DND-41 (cell line): Measurements from ENCODE around the gene MTERF4.

Experiments
- ATAC-seq: fragments of 200-7000 bp; cut with Tn5 transposase; 3 replicates; pipeline ENCODE4 v1.9.1; 2021; ENCODE audit warnings: low read depth; ENCODE audit not compliant: insufficient read depth
- DNase-seq: peaks from one replicate; pipeline ENCODE4 v3.0.0-alpha.2; 2020
- H2AFZ ChIP-seq: 2 replicates; pipeline ENCODE4 v1.6.0; 2012; ENCODE audit warnings: low read depth, low read length
- H3K27ac ChIP-seq: 2 replicates; pipeline ENCODE4 v1.5.1; 2012; ENCODE audit warnings: low read length, inconsistent platforms
- H3K27me3 ChIP-seq: fragments of 200-600 bp; sonication (generic); 2 replicates; pipeline ENCODE4 v1.6.0; 2012; ENCODE audit warnings: low read length, mild to moderate bottlenecking, inconsistent platforms; ENCODE audit not compliant: insufficient read depth, poor library complexity
- H3K36me3 ChIP-seq: 2 replicates; pipeline ENCODE4 v1.5.1; 2012; ENCODE audit warnings: low read length, inconsistent platforms; ENCODE audit not compliant: insufficient read depth
- H3K4me1 ChIP-seq: 2 replicates; pipeline ENCODE4 v1.5.1; 2012; ENCODE audit warnings: mild to moderate bottlenecking, low read length; ENCODE audit not compliant: insufficient read depth
- H3K4me2 ChIP-seq: 2 replicates; pipeline ENCODE4 v1.6.0; 2012; ENCODE audit warnings: mild to moderate bottlenecking, moderate library complexity, low read length, inconsistent platforms; ENCODE audit not compliant: insufficient read depth
- H3K4me3 ChIP-seq, 2 experiments: fragments of 200-600 bp in 1 of 2; shearing (Covaris generic) in 1 of 2; 2 replicates each; pipeline ENCODE4 v1.5.1; 2012 to 2016; ENCODE audit warnings: inconsistent platforms in 2 of 2, low read length in 2 of 2, mild to moderate bottlenecking in 2 of 2, low read depth in 1 of 2, moderate library complexity in 1 of 2
- H3K79me2 ChIP-seq: 2 replicates; pipeline ENCODE4 v1.6.0; 2012; ENCODE audit warnings: low read length, inconsistent platforms; ENCODE audit not compliant: insufficient read depth
- H3K9ac ChIP-seq: 2 replicates; pipeline ENCODE4 v1.6.0; 2012; ENCODE audit warnings: low read depth, mild to moderate bottlenecking, inconsistent platforms, low read length, moderate library complexity
- H3K9me3 ChIP-seq: 2 replicates; pipeline ENCODE4 v1.5.1; 2012; ENCODE audit warnings: low read length, moderate library complexity, mild to moderate bottlenecking, inconsistent platforms; ENCODE audit not compliant: insufficient read depth, severe bottlenecking
- H4K20me1 ChIP-seq: 2 replicates; pipeline ENCODE4 v1.6.0; 2012; ENCODE audit warnings: low read length; ENCODE audit not compliant: insufficient read depth
- EZH2 ChIP-seq: IDR thresholded peaks from 3 replicates; pipeline ENCODE4 v1.6.1; 2012; ENCODE audit warnings: borderline replicate concordance, low read depth, mild to moderate bottlenecking, moderate library complexity, low read length, inconsistent platforms; ENCODE audit not compliant: severe bottlenecking
- TF ChIP-seq, protein P1 (sequence below): IDR thresholded peaks from 2 replicates; pipeline ENCODE4 v1.5.1; 2012; ENCODE audit warnings: borderline replicate concordance, low read length, moderate library complexity, mild to moderate bottlenecking; ENCODE audit not compliant: poor library complexity, severe bottlenecking; ENCODE audit errors: extremely low read depth

Gene MTERF4

DNA sequence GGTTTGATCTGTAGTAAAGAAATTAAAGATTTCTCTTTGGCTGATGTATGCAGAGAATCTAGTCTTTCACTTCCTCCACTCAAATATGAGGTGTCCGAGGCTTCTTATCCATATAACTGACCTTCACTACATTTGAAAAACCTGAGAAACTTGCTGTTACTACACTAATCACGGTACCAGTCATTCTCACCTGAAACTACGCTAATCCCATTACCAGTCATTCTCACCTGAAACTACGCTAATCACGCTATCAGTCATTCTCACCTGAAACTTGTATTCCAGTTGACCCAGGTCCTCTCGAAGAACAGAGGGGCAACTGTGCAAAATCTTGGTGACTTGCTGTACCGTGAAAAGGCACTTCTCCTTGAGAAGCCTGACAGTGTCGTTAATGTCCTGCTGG, 5.1 kb downstream of the MTERF4 start:
- no peak for TF ChIP-seq EZH2
- TF ChIP-seq, protein P1, sequence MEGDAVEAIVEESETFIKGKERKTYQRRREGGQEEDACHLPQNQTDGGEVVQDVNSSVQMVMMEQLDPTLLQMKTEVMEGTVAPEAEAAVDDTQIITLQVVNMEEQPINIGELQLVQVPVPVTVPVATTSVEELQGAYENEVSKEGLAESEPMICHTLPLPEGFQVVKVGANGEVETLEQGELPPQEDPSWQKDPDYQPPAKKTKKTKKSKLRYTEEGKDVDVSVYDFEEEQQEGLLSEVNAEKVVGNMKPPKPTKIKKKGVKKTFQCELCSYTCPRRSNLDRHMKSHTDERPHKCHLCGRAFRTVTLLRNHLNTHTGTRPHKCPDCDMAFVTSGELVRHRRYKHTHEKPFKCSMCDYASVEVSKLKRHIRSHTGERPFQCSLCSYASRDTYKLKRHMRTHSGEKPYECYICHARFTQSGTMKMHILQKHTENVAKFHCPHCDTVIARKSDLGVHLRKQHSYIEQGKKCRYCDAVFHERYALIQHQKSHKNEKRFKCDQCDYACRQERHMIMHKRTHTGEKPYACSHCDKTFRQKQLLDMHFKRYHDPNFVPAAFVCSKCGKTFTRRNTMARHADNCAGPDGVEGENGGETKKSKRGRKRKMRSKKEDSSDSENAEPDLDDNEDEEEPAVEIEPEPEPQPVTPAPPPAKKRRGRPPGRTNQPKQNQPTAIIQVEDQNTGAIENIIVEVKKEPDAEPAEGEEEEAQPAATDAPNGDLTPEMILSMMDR, result no peak
- Histone ChIP-seq H3K4me3 (no peak overlapping the region), H3K4me2 (no peak overlapping the region), H3K4me1 (peaks cover 44% of the 10 kb centered on the region), H3K79me2 (peaks cover 57% of the 10 kb centered on the region), H3K9ac (no peak overlapping the region), H3K36me3 (peaks cover 88% of the 10 kb centered on the region), H3K27ac (no peak overlapping the region), H4K20me1 (peaks cover 11% of the 10 kb centered on the region; the same call in 1 of the 2 replicates), H3K27me3 (no peaks in the 10 kb centered on the region), H2AFZ (no peak overlapping the region), H3K9me3 (no peaks in the 10 kb centered on the region)
- ATAC-seq, result no peak
- DNase-seq, result no peak

DNA sequence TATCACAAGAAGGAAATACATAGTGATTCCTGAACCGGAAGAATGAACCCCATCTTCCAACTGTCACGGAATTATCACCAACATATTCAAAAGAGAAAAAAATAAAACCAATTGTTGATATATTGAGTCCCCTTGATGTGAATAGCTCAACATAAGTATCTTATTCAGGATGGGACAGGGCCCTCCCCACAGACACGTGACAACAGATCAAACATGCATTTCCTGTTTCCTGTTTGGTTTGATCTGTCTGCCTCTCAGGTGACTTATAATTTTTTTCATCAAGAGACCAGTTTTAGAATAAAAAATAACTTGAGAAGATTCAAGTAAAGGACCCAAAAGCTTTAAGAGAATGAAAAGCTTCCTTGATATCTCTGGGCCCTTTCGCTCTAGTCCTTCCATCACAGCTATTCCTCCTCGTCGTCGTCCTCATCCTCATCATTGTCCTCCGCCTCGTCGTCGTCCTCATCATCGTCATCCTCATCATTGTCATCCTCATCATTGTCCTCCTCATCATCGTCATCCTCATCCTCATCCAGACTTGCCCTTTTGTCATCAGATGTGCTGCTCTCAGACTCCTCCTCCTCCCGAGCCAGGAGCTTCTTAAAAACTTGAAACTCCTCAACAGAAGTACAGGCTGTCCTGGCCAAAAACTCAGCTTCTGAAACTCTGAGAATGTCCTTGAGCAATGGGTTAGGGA, 6.3 kb downstream of the MTERF4 start:
- Histone ChIP-seq H3K9ac (no peak overlapping the region), H3K4me3 (no peak overlapping the region), H3K9me3 (no peaks in the 10 kb centered on the region), H2AFZ (no peak overlapping the region), H3K27ac (no peak overlapping the region), H3K36me3 (peaks cover 94% of the 10 kb centered on the region), H3K4me1 (peaks cover 35% of the 10 kb centered on the region), H3K4me2 (no peak overlapping the region), H4K20me1 (peaks cover 16% of the 10 kb centered on the region), H3K27me3 (no peaks in the 10 kb centered on the region), H3K79me2 (peaks cover 45% of the 10 kb centered on the region)
- peak; percentile 34 for DNase-seq
- no peak for TF ChIP-seq EZH2
- TF ChIP-seq, protein P1, result no peak
- ATAC-seq, result peak; percentile 79

DNA sequence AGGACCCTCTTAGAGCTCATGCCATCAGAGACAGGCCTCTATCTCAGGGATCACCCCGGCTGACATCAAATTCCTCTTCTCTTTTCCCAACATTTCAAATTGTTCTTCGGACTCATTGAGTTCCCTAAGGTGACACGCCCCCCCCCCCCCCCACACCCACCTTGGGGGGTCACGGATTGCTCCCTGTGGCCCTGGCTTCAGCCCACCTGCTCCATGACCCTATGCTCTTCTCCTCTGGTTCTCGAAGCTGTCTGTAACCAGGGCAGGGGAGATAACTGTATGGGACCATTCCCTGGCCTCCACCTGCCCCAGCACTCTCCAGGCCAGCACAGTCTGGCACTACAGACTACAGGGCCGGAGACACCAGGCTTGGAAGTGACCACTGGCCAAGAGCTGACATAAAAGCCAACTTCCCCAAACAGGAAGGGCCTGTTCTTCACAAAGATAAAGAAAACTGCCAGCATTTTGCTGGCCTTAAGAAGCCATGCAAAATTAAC, 7.1 kb downstream of the MTERF4 start:
- H3K79me2 ChIP-seq, result peaks cover 37% of the 10 kb centered on the region
- no peaks in the 10 kb centered on the region for H3K9me3 ChIP-seq
- H3K27me3 ChIP-seq, result no peaks in the 10 kb centered on the region
- peaks cover 98% of the 10 kb centered on the region for H3K36me3 ChIP-seq
- H3K27ac ChIP-seq, result no peak overlapping the region
- H3K4me2 ChIP-seq, result no peak overlapping the region
- no peak overlapping the region for H3K4me3 ChIP-seq
- H3K9ac ChIP-seq, result no peak overlapping the region
- H4K20me1 ChIP-seq, result peaks cover 18% of the 10 kb centered on the region
- ATAC-seq (no peak), DNase-seq (no peak)
- no peak overlapping the region for H2AFZ ChIP-seq
- TF ChIP-seq EZH2, result no peak
- TF ChIP-seq, protein P1, result no peak
- peaks cover 28% of the 10 kb centered on the region for H3K4me1 ChIP-seq
